SK-N-SH treated with all-trans-retinoic acid at 6 μM for 48 hours (cell line): ENCODE measurements around the gene FHDC1.

ENCODE experiments used
- CREB5 ChIP-seq: fragments of 250-450 bp; sonication (Bioruptor Pico); IDR thresholded peaks from 2 replicates; pipeline ENCODE4 v1.5.1; 2020; ENCODE audit warnings: low read depth, mild to moderate bottlenecking, moderate library complexity
- ZFP3 ChIP-seq: fragments of 250-450 bp; sonication (Bioruptor Pico); IDR thresholded peaks from 2 replicates; pipeline ENCODE4 v1.5.0; 2020; ENCODE audit warnings: mild to moderate bottlenecking, moderate library complexity
- ZFP30 ChIP-seq: fragments of 450-650 bp; formaldehyde crosslinking; IDR thresholded peaks from 2 replicates; pipeline ENCODE4 v1.5.0; 2022; ENCODE audit warnings: mild to moderate bottlenecking, moderate library complexity

- TF ChIP-seq CREB5 (CRISPR knock-in tag): no peak
- no peak for TF ChIP-seq ZFP3 (CRISPR knock-in tag)
- TF ChIP-seq ZFP30 (CRISPR knock-in tag): no peak
Observed at GRCh38 chr4:152942346-152942745, 6.2 kb downstream of the FHDC1 start.
